DND-41 (cell line): ENCODE data around the gene TULP4.

Experiments used
- CTCF ChIP-seq: IDR thresholded peaks from 2 replicates; pipeline ENCODE4 v1.5.1; 2012; ENCODE audit warnings: borderline replicate concordance, low read length, moderate library complexity, mild to moderate bottlenecking; ENCODE audit not compliant: poor library complexity, severe bottlenecking; ENCODE audit errors: extremely low read depth
- EZH2 ChIP-seq: IDR thresholded peaks from 3 replicates; pipeline ENCODE4 v1.6.1; 2012; ENCODE audit warnings: borderline replicate concordance, low read depth, mild to moderate bottlenecking, moderate library complexity, low read length, inconsistent platforms; ENCODE audit not compliant: severe bottlenecking

GRCh38 chr6:158268361-158269147 is 43.7 kb upstream of the TULP4 start:
- TF ChIP-seq EZH2 (no peak), CTCF (no peak)
